ENCODE measurements around the gene FAM184B.
"Not testable (repeated sequence)": the region's sequence is repeated elsewhere in the genome, so short reads cannot be mapped to it uniquely, and the experiment has no call there.

FAM184B gene

GRCh38 chr4:17713779-17714178 lies 67.6 kb downstream of the FAM184B start:
- no peak for DNase-seq

GRCh38 chr4:17712166-17712565 lies 69.3 kb downstream of the FAM184B start:
- no peak for DNase-seq

- not testable (repeated sequence) for DNase-seq
These were observed 70.2 kb downstream of the FAM184B start for GRCh38 chr4:17711206-17711605.

GRCh38 chr4:17709763-17710068 lies 71.7 kb downstream of the FAM184B start:
- DNase-seq, result no peak

GRCh38 chr4:17708992-17709762 lies 72.2 kb downstream of the FAM184B start:
- DNase-seq, result no peak

GRCh38 chr4:17707671-17708070 lies 73.8 kb downstream of the FAM184B start:
- DNase-seq, result no peak

GRCh38 chr4:17705107-17705506 lies 76.3 kb downstream of the FAM184B start:
- no peak for DNase-seq

- no peak for DNase-seq
These were observed 77.3 kb downstream of the FAM184B start for GRCh38 chr4:17704020-17704650.

- DNase-seq, result no peak
These were observed 78.8 kb downstream of the FAM184B start for GRCh38 chr4:17702641-17703040.

- no peak for DNase-seq
These were observed 79.5 kb downstream of the FAM184B start for GRCh38 chr4:17701882-17702281.

GRCh38 chr4:17701138-17701839 lies 80.1 kb downstream of the FAM184B start:
- DNase-seq, result no peak

- no peak for DNase-seq
These were observed 82.0 kb downstream of the FAM184B start for GRCh38 chr4:17699380-17699779.

GRCh38 chr4:17698116-17698515 lies 83.3 kb downstream of the FAM184B start:
- no peak for DNase-seq

- no peak for DNase-seq
These were observed 86.1 kb downstream of the FAM184B start for GRCh38 chr4:17695341-17695740.

GRCh38 chr4:17694552-17694951 lies 86.9 kb downstream of the FAM184B start:
- DNase-seq, result no peak

- no peak for DNase-seq
These were observed 90.5 kb downstream of the FAM184B start for GRCh38 chr4:17690898-17691297.

- DNase-seq, result no peak
These were observed 91.3 kb downstream of the FAM184B start for GRCh38 chr4:17690135-17690534.

- no peak for DNase-seq
These were observed 93.4 kb downstream of the FAM184B start for GRCh38 chr4:17688011-17688441.

GRCh38 chr4:17687237-17687857 lies 94.1 kb downstream of the FAM184B start:
- DNase-seq, result no peak

GRCh38 chr4:17684648-17685047 lies 96.8 kb downstream of the FAM184B start:
- not testable (repeated sequence) for DNase-seq

- DNase-seq, result no peak
These were observed 99.2 kb downstream of the FAM184B start for GRCh38 chr4:17682222-17682566.

GRCh38 chr4:17681281-17682221 lies 99.9 kb downstream of the FAM184B start:
- DNase-seq, result no peak
